Measurements from ENCODE around the gene ATP8B3. TPM values are rescaled to one million over a fixed set of nuclear protein-coding genes. Genes with fewer than 3 reads are reported as not detected.

The ATP8B3 gene
- total and polyA plus RNA-seq, 7 donors: 0.06 to 0.30 (median 0.17) TPM; not detected in 1

DNA sequence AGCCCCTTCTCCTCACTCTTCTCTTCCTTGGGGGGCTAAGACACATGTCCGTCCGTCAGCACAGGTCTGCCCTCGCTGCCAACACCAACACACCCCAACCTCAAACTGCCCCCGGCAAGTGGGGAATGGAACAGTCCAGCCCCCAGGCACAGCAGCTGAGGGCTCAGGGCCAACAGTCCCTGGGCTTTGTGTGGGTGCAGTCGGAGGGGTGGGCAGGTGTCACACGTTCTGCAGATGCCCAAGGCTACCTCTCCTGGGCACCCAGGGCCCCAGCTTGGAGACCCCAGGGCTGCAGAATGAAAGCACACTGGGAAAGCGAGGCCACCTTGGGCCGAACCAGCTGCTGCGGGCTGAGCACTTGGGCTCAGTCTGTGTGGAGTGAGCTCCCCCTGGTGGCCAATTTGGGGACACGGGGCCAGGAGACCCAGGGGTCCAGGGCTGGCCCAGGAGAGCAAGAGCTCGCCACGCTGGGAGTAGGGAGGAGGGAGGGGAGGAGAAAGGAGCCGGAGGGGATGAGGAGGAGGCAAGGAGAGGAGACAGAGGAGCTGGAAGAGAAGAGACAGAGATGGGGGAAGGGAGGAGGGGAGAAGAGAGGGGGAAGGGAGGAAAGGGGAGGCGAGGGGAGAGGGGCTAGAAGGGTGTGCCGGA lies 14.0 kb upstream of the ATP8B3 start:
- ATAC-seq: peak; percentile 64 to 89 (median 81)
- H3K9me3 ChIP-seq: no peaks in the 10 kb centered on the region
- intact Hi-C loops (cut with DNase I): loop anchor here in 1 of 2 donors (5.0 to 10.0 kb wide), 2 partner anchors 154 to 281 kb away; no protein-coding TSS in a partner anchor
- H3K4me1 ChIP-seq: peaks cover 5% of the 10 kb centered on the region
- no peak overlapping the region for H3K4me3 ChIP-seq
- TF ChIP-seq, protein P1, sequence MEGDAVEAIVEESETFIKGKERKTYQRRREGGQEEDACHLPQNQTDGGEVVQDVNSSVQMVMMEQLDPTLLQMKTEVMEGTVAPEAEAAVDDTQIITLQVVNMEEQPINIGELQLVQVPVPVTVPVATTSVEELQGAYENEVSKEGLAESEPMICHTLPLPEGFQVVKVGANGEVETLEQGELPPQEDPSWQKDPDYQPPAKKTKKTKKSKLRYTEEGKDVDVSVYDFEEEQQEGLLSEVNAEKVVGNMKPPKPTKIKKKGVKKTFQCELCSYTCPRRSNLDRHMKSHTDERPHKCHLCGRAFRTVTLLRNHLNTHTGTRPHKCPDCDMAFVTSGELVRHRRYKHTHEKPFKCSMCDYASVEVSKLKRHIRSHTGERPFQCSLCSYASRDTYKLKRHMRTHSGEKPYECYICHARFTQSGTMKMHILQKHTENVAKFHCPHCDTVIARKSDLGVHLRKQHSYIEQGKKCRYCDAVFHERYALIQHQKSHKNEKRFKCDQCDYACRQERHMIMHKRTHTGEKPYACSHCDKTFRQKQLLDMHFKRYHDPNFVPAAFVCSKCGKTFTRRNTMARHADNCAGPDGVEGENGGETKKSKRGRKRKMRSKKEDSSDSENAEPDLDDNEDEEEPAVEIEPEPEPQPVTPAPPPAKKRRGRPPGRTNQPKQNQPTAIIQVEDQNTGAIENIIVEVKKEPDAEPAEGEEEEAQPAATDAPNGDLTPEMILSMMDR (IDR thresholded peaks at IDR 0.05): peak; percentile 81
- no peak overlapping the region for H3K27ac ChIP-seq
- H3K36me3 ChIP-seq (ENCODE audit: insufficient read depth in 1 of 2, low read depth in 1 of 2): peaks cover 3 to 73% of the 10 kb centered on the region in 2 donors
- H3K27me3 ChIP-seq (ENCODE audit: insufficient read depth in 3 of 3, low read length in 2 of 3): no peaks in the 10 kb centered on the region
- DNase-seq: peak; percentile 75 to 89
- 32 to 39% (median 33%) methylated on average over 15 of the region's 15 CpGs for WGBS, 3 donors

DNA sequence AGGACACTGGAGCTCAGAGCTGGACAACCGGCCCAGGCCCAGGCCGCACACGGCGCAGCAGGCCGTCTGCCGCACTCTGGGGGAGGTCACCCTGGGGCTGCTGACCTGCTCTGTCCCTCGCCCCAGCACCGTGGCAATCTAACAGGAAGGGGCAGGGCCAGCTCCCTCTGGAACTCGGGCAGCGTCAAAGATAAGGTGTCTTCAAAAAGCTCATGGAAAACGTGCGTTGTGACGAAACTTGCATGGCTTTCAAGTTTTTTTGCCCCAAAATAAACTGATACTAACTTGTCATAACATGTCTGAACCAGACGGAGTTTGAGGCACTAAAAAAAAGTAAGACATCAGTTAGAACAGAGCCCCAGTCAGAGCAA lies 12.2 kb upstream of the ATP8B3 start:
- intact Hi-C loops (cut with DNase I): loop anchor here in 1 of 2 donors (10.0 kb wide), 1 partner anchor 279 kb away; no protein-coding TSS in a partner anchor
- Histone ChIP-seq H3K9me3 (no peaks in the 10 kb centered on the region), H3K36me3 (ENCODE audit: insufficient read depth in 1 of 2, low read depth in 1 of 2) (peaks cover 3 to 89% of the 10 kb centered on the region in 2 donors)

DNA sequence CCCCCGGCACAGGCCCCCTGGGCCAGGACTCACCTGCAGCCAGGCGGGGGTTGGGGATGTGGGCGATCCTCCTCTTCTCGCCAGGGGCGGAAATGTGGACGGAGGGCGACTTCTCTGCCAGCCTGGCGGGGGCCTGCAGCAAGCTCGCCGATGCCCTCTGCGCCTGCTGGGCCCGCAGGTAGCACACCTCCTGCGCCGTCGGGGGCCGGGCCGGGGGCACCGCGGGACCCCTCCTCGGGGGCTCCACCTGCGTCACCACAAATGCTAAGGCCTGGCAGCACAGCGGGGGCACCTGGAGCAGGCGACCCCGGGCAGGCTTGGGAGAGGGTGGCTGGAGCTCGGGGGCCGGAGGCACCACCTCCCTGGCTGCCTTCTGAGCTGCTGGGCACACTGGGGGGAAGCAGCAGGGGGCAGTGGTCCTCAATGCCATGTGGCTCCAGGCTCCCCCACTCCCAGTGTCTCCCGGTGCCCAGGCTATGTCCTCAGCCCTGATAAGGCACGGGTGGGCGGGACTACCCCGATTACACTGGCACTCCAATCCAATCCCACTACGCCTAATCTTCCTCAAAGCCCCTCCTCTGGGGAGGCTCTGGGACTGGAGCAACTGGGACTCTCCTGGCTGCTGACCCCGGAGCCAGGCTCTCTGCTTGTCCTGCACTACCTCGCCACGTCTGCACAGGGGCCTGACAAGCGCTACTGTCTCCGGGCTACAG lies 11.6 kb upstream of the ATP8B3 start:
- H3K36me3 ChIP-seq (ENCODE audit: insufficient read depth in 1 of 2, low read depth in 1 of 2): peaks cover 5 to 92% of the 10 kb centered on the region in 2 donors
- no peak for ATAC-seq
- no peak overlapping the region for H3K4me3 ChIP-seq
- H3K9me3 ChIP-seq: no peaks in the 10 kb centered on the region
- H3K27ac ChIP-seq: no peak overlapping the region
- H3K27me3 ChIP-seq (ENCODE audit: insufficient read depth in 3 of 3, low read length in 2 of 3): no peaks in the 10 kb centered on the region
- DNase-seq: no peak
- WGBS, 3 donors: 89 to 93% (median 93%) methylated on average over 32 to 36 of the region's 36 CpGs
- peaks cover 5% of the 10 kb centered on the region for H3K4me1 ChIP-seq
- TF ChIP-seq, protein P1 (IDR thresholded peaks at IDR 0.05): no peak
- intact Hi-C loops (cut with DNase I): loop anchor here in 1 of 2 donors (10.0 kb wide), 1 partner anchor 279 kb away; no protein-coding TSS in a partner anchor

More for the DNA sequence above, 12.2 kb upstream of the ATP8B3 start:
- DNase-seq (no peak), ATAC-seq (no peak)
- H3K27ac ChIP-seq: no peak overlapping the region
- H3K27me3 ChIP-seq (ENCODE audit: insufficient read depth in 3 of 3, low read length in 2 of 3): no peaks in the 10 kb centered on the region
- H3K4me1 ChIP-seq: peaks cover 5% of the 10 kb centered on the region
- TF ChIP-seq, protein P1 (IDR thresholded peaks at IDR 0.05): no peak
- 87 to 89% (median 88%) methylated on average over 14 of the region's 14 CpGs for WGBS, 3 donors
- H3K4me3 ChIP-seq: no peak overlapping the region

DNA sequence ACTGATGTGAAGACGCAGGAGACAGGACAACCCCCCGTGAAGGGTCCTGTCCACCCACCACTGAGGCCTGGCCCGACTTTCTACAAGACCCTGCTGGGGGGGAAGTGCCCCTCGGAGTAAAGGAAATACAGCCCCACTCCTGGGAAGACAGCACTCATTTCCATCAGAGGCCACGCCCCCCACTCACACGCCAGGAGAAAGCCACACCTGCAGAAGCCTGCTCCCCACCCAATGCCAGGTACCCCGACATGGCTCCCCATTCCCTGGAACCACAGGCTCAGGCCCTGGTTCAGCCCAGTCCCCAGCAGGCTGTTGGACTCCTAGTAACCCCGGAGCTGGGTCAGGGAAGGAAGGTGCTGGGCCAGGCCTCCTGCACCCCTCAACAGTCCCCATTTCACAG lies 10.9 kb upstream of the ATP8B3 start:
- Histone ChIP-seq H3K9me3 (no peaks in the 10 kb centered on the region), H3K4me3 (no peak overlapping the region), H3K4me1 (peaks cover 5% of the 10 kb centered on the region), H3K36me3 (ENCODE audit: insufficient read depth in 1 of 2, low read depth in 1 of 2) (peaks cover 8 to 92% of the 10 kb centered on the region in 2 donors), H3K27me3 (ENCODE audit: insufficient read depth in 3 of 3, low read length in 2 of 3) (no peaks in the 10 kb centered on the region), H3K27ac (no peak overlapping the region)
- TF ChIP-seq, protein P1 (IDR thresholded peaks at IDR 0.05): no peak
- WGBS, 3 donors: 88 to 91% (median 89%) methylated on average over 8 of the region's 8 CpGs
- intact Hi-C loops (cut with DNase I): loop anchor here in 1 of 2 donors (10.0 kb wide), 1 partner anchor 278 kb away; no protein-coding TSS in a partner anchor
- no peak for DNase-seq
- no peak for ATAC-seq
